Superior temporal gyrus (tissue), 1 donor: Measurements from ENCODE around the gene CDK9.
"Not testable (repeated sequence)": the region's sequence is repeated elsewhere in the genome, so short reads cannot be mapped to it uniquely, and the experiment has no call there.

ENCODE experiments used
- DNase-seq: peaks from one replicate; pipeline ENCODE4 v3.0.0-alpha.2; 2016; ENCODE audit errors: extremely low spot score

The CDK9 gene

GRCh38 chr9:127785933-127786772, at the start of gene CDK9:
TSS of gene CDK9 (plus strand) at chr9:127786034. CDS start at chr9:127786149, 115 bp downstream.
- peak; percentile 83 for DNase-seq

GRCh38 chr9:127738666-127739065, 47.2 kb upstream of the CDK9 start:
- DNase-seq = no peak

- no peak for DNase-seq
These were observed 46.1 kb upstream of the CDK9 start for GRCh38 chr9:127739614-127740330.

- DNase-seq = peak; percentile 85
These were observed 43.9 kb upstream of the CDK9 start for GRCh38 chr9:127741831-127742434.

- DNase-seq = no peak
These were observed 43.3 kb upstream of the CDK9 start for GRCh38 chr9:127742435-127743088.

GRCh38 chr9:127744398-127745110, 41.3 kb upstream of the CDK9 start:
- DNase-seq = no peak

- DNase-seq = no peak
These were observed 38.8 kb upstream of the CDK9 start for GRCh38 chr9:127746959-127747569.

- DNase-seq = no peak
These were observed 36.6 kb upstream of the CDK9 start for GRCh38 chr9:127749090-127749787.

GRCh38 chr9:127751269-127752054, 34.4 kb upstream of the CDK9 start:
- DNase-seq = no peak

GRCh38 chr9:127753148-127753547, 32.7 kb upstream of the CDK9 start:
- no peak for DNase-seq

- no peak for DNase-seq
These were observed 32.2 kb upstream of the CDK9 start for GRCh38 chr9:127753622-127754021.

- DNase-seq = peak; percentile 67
These were observed 31.5 kb upstream of the CDK9 start for GRCh38 chr9:127754099-127755060.

GRCh38 chr9:127755061-127756060, 30.5 kb upstream of the CDK9 start:
- DNase-seq = no peak

GRCh38 chr9:127756233-127756632, 29.6 kb upstream of the CDK9 start:
- no peak for DNase-seq

- DNase-seq = not testable (repeated sequence)
These were observed 29.1 kb upstream of the CDK9 start for GRCh38 chr9:127756776-127757175.

- DNase-seq = no peak
These were observed 27.0 kb upstream of the CDK9 start for GRCh38 chr9:127758843-127759242.

- no peak for DNase-seq
These were observed 24.8 kb upstream of the CDK9 start for GRCh38 chr9:127761061-127761460.
